ENCODE measurements around the gene SUPT3H.
"Not testable (repeated sequence)": the region's sequence is repeated elsewhere in the genome, so short reads cannot be mapped to it uniquely, and the experiment has no call there.

The SUPT3H gene

DNA sequence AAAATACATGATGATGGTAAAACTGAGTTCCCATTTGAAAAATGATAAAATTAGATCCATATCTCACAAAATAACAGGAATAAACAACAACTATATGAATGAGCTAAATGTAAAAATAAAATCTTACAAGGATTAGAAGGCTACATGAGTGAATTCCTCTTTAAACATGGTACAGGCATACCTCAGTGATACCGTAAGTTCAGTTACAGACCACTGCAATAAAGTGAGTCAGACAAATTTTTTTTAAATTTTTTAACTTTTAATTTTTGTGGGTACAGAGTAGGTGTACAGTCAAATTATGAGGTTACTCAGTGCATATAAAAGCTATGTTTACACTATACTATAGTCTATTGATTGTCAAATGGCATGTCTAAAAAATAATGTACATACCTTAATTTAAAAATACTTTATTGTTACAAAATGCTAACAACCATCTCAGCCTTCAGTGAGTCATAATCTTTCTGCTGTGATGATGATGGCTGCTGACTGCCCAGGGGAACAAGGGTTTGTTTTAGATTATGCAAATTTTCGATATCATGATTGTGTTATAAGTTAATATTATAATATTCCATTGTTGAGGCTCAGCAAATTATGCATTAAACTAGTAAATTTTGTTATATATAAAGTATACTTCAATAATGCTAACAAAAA lies 272.4 kb downstream of the SUPT3H start:
- DNase-seq, result no peak

DNA sequence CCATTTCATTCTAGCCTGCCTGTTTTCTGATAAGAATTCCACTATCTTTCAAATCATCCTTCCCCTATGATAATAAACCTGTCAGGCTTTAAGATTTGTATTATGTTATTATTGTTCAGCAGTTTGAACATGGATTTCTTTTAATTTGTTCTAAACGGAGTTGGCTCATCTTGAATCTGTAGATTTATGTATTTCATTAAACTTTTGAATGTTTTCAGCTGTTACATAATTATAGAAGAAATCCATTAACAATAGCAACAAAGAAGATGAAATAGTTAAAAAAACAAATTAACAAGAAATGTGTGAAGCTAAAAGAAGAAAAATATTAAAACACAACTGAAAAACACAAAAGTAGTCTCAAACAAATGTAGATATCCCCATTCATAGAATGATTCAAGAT lies 273.3 kb downstream of the SUPT3H start:
- DNase-seq, result no peak

DNA sequence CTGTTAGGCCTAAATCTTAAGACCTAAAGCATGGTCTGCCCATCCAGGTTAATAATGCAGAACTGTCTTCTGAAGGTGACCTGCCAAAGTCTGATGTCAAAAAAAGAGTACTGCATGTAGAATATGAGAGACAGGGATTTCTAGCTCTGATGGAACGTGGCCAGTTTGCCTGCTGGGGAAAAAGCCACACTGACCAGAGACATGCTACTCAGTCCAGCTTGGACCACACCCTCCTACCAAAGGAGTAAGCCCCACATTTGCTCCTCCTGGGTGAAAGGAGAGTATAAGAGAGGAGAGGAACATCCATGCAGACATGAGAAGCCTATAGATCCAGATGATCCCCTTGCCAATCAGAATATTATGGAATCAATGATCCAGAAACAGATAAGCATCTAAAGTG lies 279.5 kb downstream of the SUPT3H start:
- DNase-seq, result no peak

DNA sequence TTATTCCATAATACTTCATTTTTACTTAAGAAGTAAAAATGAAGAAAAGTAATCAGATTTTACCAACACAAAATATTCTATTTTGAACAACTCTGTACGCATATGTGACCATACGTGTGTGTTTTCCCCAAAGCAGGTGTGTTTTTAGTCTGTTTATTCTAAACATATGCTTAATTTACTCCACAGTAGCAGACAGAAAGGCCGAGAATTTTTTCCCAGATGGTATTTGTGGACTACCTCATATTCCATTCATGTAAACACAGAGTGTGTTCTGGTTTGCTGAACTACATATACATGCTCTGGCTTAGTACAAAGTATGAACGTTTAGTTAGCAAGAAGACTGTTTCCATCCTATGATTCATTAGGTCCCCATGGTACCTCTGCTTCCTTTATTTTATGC lies 282.9 kb downstream of the SUPT3H start:
- no peak for DNase-seq

DNA sequence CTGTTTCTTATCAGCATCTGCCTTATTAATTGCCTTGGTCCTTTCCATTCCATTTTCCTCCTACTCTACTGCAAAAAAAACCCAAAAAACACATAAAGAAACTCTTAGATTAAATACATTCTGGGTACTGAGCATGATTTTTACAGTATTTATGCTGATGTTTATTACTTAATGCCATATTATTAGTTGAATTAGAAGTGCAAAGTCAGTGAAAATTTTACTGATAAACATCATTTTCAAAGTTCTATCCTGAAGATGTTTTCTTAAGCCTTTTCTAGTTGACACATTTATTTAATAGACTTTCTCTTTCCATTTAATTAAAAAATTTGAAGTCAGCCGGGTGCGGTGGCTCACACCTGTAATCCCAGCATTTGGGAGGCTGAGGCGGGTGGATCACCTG lies 285.6 kb downstream of the SUPT3H start:
- DNase-seq, result no peak

DNA sequence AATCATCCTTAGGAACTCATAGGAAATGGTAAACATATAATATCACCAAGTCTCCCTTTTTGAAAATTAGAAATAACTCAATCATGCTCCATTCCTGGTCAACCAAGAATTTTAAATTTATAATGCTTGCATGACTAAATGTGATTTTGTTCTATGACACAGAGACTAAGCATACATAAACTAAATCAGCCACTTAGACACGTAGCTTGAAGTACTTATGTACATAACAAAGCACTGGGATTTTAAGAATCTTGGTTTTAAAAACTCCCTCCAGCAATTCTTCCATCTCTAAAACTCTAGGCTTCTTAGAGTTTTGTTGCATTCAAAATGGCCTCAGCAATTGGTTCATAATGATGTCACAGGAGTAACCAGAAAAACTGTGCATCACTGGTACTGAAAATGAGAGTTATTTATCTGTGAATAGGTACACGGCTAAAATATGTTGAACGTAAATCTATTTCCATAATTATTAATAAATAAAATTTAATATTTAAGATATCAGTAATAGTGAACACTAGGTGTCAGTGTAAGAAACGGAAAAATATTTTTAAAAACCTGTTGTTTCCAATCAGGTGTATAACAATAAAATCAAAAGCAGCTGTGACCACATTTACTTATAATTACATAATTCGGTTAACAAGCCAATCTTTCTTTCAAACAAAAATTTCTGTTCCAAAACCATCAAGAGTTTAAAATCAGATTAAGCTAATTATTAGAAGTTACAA lies 291.2 kb downstream of the SUPT3H start:
- no peak for DNase-seq

DNA sequence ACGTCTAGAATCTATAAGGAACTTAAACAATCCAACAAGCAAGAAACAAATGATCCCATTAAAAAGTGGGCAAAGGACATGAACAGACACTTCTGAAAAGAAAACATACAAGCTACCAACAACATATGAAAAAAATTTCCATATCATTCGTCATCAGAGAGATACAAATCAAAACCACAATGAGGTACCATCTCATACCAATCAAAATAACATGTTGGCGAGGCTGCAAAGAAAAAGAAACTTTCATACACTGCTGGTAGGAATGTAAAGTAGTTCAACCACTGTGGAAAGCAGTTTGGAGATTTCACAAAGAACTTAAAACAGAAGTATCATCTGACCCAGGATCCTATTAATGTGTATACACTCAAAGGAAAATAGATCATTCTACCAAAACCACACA lies 293.5 kb downstream of the SUPT3H start:
- peak; percentile 21 for DNase-seq

DNA sequence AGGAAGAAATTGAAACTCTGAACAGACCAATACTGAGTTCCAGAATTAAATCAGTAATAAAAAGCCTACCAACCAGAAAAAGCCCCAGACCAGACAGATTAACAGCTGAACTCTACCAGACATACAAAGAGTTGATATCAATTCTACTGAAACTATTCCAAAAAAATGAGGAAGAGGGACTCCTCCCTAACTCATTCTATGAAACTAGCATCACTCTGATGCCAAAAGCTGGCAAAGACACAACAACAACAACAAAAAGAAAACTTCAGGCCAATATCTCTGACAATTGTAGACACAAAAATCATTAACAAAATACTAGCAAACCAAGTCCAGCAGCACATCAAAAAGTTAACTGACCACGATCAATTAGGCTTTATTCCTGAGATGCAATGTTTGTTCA lies 295.6 kb downstream of the SUPT3H start:
- DNase-seq, result no peak

DNA sequence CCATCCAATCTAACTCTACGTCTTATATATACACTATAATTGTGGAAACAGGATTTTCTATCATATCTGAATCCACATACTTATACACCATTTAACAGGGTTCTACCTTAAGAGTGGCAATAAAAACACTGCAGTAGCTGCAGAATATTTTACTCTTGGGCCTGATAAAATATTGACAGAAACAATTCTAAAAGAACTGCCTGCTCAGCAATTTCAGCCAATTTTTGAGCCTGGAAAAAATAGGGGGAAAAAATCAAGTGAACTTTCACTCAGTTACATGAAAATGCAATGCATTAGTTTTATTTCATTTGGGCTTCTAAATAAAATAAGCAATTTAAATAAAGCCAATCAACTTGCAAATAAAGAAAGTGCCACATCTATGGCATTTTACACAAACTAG lies 296.1 kb downstream of the SUPT3H start:
- no peak for DNase-seq

DNA sequence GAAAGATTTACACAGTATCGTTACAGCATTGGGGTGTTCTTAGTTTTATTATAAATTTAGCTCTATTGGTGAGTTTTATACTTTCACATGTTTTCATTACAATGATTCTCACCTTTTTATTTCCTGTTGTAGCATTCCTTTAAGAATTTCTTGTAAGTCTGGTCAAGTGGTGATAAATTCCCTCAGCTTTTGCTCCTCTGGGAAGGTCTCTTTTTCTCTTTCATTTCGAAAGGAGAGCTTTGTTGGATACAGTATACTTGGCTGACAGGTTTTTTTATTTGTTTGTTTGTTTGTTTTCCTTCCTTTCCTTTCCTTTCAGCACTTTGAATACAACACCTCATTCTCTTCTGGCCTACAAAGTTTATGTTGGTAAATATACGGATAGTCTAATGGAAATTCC lies 299.3 kb downstream of the SUPT3H start:
- no peak for DNase-seq

DNA sequence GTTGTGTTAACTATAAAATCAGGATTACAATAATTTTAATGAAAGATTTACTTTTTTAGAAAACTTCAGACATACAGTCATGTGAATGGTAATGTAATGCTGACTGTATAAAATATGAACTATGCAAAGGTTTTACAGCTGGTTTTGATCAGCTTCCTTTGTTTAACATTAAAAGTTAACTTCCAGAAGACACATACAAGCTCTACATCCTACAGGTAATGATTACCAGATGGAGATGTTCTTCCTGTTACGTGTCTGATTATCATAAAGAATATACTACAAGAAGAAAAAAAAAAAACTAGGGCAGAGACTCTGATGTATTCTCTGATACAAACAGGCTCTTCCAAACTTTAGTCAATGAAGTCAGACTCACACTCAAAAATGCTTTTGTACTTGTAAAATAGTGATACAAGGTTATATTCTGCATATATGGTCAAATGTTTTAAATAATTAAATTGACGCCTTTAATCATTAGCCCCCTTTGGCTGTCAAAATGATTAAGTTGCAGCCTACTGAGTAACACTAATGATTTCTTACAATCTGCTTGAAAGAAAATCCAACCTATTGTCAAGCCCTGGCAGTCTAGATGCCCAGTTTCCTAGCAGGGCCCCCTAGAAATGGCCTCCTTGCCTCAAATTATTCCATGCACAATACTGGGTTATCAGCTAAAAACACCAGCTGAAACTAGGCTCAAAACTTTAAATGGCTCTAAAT lies 301.4 kb downstream of the SUPT3H start:
- DNase-seq, result no peak

DNA sequence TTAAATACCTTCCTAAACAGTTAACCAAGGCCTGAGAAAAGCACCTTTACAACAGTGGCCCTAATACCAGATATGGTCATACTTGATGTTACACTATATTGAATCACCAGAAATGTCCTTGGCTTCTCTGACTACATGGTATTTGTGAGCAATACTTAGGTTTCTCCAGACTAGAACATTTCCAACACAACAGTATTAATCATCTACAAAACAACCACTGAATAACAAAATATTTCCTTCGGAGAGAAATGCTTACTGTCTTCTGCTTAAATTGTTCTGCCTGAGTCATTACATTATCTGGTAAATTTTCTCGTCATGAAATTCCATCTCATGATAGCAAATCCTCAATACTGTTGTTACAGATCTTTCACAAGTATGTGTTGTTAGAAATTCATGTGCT lies 302.5 kb downstream of the SUPT3H start:
- DNase-seq, result no peak

DNA sequence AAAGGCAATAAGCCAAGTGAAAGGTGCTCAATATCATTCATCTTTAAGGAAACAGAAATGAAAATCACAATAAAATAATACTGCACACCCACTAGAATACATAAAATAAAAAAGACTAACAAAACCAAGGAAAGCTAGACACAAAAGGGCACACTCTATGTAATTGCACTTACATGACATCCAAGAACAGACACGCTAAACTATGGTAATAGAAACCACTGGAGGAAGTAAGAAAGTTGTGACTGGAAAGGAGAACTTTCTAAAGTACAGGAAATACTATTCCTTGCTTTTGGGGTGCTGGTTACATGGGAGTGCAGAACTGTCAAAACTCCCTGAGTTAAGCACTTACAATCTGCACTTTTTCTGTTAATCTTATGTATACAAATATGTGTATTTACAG lies 303.3 kb downstream of the SUPT3H start:
- DNase-seq, result no peak

DNA sequence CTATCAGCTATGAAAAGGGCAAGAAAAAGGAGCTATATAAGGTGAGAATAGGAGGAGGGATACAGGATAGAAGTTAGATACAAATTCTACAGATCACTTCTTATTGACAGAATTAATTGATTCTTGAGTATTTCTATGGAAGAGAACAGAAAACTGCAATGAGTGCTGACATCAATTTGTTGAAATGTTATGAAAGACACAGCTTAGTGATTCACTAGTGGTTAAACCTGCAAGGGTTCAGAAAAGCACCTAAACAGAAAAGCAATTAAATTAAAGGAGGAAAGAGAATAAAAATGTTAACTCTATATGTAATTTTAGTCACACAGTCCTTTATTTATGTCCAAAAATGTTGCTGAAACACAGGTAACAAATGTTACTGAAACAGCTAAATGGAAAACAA lies 304.0 kb downstream of the SUPT3H start:
- no peak for DNase-seq

DNA sequence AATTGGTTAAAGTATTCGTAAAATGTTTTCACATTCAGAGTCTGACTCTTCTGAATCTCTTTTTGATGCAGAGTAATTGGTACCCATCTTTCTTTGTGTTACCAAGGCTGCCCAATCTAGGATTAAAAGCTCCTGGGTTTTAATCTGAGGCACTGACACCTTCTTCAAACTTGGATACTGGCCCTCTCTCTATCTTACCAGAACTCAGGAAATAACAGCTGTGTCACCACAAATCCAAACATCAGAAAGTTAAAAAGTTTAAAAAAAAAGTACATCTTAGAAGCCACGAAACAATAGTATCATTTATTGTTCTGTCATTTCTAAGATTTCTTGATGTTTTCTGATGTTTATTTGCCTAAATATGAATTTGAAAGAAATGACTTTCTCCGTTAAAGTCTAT lies 305.1 kb downstream of the SUPT3H start:
- no peak for DNase-seq

DNA sequence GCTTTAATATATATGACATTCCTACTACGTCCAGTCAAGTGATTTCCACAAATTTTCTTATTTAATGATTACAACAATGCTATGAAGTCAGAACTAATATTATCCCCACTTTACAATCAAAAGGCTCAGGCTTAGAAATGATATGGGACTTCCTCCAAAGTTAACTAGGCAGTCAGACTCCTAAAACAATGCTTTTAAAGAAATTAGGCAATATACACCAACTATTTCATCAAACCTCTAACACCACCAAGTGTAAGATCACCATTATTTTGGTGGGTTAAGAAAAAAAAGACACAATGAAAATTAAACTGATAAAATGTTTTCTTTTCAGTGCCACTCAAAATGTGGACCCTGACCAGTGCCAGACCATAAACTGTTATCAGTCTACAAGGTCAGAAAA lies 305.7 kb downstream of the SUPT3H start:
- DNase-seq, result no peak

DNA sequence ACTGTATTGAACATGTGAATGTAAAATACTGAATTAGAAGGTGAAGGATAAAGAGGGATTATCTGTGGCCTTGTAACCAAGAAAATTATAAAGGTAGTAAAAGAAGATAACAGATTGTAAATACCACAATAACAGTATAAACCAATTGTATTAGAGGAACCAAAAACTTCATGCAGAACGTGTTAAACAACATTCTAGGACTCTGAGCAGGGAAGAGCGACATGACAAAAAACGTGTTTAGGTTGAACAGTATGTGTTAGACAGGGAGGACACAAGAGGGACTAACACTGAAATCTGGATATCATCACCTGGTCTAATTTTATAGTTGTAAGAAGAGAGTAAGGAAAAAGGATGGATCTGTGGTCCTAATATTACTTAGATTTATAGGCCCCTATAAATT lies 308.6 kb downstream of the SUPT3H start:
- no peak for DNase-seq

DNA sequence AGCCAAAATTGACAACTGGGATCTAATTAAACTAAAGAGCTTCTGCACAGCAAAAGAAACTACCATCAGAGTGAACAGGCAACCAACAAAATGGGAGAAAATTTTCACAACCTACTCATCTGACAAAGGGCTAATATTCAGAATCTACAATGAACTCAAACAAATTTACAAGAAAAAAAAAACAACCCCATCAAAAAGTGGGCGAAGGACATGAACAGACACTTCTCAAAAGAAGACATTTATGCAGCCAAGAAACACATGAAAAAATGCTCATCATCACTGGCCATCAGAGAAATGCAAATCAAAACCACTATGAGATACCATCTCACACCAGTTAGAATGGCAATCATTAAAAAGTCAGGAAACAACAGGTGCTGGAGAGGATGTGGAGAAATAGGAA lies 310.3 kb downstream of the SUPT3H start:
- not testable (repeated sequence) for DNase-seq

DNA sequence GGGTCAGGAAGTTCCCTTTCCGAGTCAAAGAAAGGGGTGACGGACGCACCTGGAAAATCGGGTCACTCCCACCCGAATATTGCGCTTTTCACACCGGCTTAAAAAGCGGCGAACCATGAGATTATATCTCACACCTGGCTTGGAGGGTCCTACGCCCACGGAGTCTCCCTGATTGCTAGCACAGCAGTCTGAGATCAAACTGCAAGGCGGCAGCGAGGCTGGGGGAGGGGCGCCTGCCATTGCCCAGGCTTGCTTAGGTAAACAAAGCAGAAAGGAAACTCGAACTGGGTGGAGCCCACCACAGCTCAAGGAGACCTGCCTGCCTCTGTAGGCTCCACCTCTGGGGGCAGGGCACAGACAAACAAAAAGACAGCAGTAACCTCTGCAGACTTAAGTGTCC lies 315.1 kb downstream of the SUPT3H start:
- DNase-seq, result peak; percentile 8

DNA sequence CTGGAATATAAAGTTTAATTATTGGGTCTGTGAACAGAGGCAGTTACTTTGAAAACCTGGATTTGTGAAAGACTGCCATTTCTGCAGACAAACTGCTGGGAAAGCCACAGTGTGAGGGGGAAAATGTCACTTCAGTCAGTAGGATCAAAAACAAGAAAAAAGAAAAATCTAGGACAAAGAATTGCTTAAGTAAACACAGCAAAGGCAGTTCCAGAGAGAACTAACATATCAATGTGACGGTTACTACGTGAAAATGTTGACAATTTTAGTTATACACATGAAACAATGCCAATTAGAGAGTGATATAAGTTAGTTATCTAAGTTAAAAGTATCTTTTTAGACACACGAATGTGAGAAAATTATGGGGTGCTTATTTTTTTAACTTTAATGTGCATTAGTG lies 320.0 kb downstream of the SUPT3H start:
- no peak for DNase-seq

DNA sequence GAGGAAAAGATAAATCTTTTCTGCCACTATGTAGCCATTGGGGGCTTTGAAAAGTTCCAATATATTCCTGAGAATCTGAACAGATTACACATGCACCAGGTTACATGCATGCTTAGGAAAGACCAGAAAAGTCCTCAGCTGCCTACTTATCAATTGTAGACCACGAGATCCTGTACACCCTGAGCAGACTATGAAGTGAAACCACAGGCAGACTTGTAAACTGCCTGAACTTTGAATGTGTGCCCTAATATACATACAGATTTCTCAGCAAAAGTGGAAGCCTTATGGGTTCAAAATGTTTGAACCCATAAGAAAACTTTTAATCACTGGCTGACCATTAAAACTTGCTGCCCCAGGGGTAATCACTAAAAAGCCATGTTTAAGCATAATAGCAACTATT lies 323.1 kb downstream of the SUPT3H start:
- DNase-seq, result peak; percentile 10

DNA sequence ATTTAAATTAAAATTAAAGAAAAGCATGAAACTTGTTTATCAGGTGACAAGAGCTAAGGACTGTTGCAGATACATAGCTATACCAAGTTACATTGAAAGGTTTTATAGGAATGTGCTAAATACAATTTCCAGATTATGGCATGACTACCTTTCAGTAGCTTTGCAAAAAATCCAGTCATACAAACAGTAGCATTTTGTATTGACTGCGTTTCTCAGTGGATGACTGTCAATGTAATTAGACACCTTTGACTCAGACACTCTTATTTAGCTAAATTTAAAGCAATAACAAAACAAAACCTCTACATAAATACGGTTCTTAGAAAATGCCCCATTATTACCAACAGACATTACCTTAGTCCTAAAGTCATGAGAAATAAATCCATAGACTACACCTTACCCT lies 325.4 kb downstream of the SUPT3H start:
- DNase-seq, result no peak

DNA sequence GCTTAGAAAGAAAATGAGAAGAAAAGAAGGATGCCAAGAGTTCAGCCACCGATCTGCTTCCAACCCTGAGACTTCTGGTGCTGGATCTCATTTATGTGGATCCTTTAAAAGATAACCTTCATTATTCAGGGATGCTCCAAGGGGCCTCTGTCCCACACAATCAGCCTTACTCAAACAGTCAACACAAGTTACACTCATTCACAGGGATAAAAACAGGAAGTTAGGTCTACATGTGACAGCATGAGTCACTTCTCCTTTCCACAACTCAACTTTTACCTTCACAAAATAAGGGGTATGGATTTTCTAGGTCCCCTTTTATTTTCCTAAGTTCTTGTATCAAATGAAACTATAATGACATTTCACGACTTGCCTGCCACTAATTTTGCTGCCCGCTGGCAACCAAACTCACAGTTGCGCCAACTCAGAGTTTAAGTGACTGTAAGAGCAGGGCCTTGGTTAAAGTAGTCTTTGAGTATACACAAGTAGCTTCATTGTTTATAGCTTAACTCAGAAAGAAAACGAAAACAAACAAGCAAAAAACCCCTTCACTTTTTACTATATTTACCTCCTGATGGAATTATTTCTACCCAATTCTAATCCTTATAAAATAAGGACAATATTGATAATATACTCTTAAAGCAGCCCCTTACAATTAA lies 328.4 kb downstream of the SUPT3H start:
- no peak for DNase-seq

DNA sequence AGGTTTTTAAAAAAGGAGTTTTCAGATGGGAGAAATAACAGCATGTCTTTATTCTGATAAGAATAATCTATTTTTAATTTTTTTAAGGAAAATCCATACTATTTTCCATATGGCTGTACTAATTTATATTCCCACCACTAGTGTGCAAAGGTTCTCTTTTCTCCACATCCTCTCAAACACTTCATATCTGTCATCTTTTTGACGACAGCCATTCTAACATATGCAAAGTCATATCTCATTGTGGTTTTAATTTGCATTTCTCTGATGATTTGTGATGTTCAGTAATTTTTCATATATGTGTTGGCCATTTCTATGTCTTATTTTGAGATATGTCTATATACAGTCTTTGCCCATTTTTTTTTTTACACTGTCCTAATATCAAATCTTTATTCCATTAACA lies 330.2 kb downstream of the SUPT3H start:
- DNase-seq, result no peak
